Measurements from ENCODE around the gene MYH10. TPM values are rescaled to one million over a fixed set of nuclear protein-coding genes. Genes with fewer than 3 reads are reported as not detected.

MYH10 gene
- polyA plus RNA-seq, 1 donor from 2014 or later = 61.1 TPM

DNA sequence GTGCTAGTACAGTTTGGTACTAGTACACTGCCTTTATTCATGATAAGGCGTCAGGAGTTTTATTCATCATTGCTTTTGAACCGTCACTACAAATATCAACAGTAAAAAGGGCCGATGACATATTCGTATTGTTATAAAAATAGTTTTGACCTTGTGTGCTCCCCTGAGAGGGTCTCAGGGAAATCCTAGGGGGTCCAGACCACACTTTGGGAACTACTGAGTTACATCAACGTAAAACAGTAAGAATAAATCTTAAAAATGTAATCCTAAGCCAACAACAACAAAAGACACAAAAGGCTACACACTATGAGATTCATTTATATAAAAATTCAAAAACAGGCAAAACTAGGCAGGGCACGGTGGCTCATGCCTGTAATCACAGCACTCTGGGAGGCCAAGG, 11.2 kb downstream of the MYH10 start:
- no peaks in the 10 kb centered on the region for H3K9me2 ChIP-seq (ENCODE audit: insufficient read depth, low read length)
- no peak overlapping the region for H3K27ac ChIP-seq (ENCODE audit: low read length)
- no peak overlapping the region for H3K9ac ChIP-seq (ENCODE audit: low read length)
- H3K4me2 ChIP-seq (ENCODE audit: low read length) = no peak overlapping the region
- no peaks in the 10 kb centered on the region for H3F3A ChIP-seq (ENCODE audit: insufficient read depth, low read length, poor library complexity, severe bottlenecking)
- H2AFZ ChIP-seq (ENCODE audit: low read depth, low read length) = no peak overlapping the region
- no peaks in the 10 kb centered on the region for H3K27me3 ChIP-seq (ENCODE audit: insufficient read depth, low read depth, low read length)
- H3K79me2 ChIP-seq (replicated peaks; ENCODE audit: insufficient read depth, low read length) = peaks cover 100% of the 10 kb centered on the region
- H3K4me3 ChIP-seq (ENCODE audit: low read length) = no peak overlapping the region
- no peaks in the 10 kb centered on the region for H4K20me1 ChIP-seq (ENCODE audit: insufficient read depth)
- no peaks in the 10 kb centered on the region for H3K9me3 ChIP-seq (ENCODE audit: low read length)
- TF ChIP-seq MXI1 (conservative IDR thresholded peaks at IDR 0.05; ENCODE audit: poor library complexity, severe bottlenecking) = no peak
- no peak for TF ChIP-seq SMC3 (conservative IDR thresholded peaks at IDR 0.05; ENCODE audit: poor library complexity)
- TF ChIP-seq TAF1 (IDR thresholded peaks at IDR 0.05; ENCODE audit: low read depth) = no peak
- no peak for TF ChIP-seq EP300 (conservative IDR thresholded peaks at IDR 0.05; ENCODE audit: poor library complexity, severe bottlenecking)
- no peak for TF ChIP-seq RAD21 (conservative IDR thresholded peaks at IDR 0.05)
- TF ChIP-seq REST (IDR thresholded peaks at IDR 0.05; ENCODE audit: borderline replicate concordance) = no peak
- no peak for TF ChIP-seq POLR2AphosphoS5 (IDR thresholded peaks at IDR 0.05)
- TF ChIP-seq CTCF (IDR thresholded peaks at IDR 0.05; ENCODE audit: poor library complexity, severe bottlenecking) = no peak
- no peak for TF ChIP-seq EZH2 (IDR thresholded peaks at IDR 0.05; ENCODE audit: borderline replicate concordance, insufficient read depth, low read length, poor library complexity, severe bottlenecking)
- peaks cover 17% of the 10 kb centered on the region for H3K36me3 ChIP-seq (ENCODE audit: insufficient read depth, low read length)

GRCh38 chr17:8618825-8619224, 11.7 kb downstream of the MYH10 start:
- H3K9me2 ChIP-seq (ENCODE audit: insufficient read depth, low read length) = no peaks in the 10 kb centered on the region
- no peaks in the 10 kb centered on the region for H4K20me1 ChIP-seq (ENCODE audit: insufficient read depth)
- no peak for TF ChIP-seq RAD21 (conservative IDR thresholded peaks at IDR 0.05)
- TF ChIP-seq CTCF (IDR thresholded peaks at IDR 0.05; ENCODE audit: poor library complexity, severe bottlenecking) = no peak
- no peak for TF ChIP-seq EZH2 (IDR thresholded peaks at IDR 0.05; ENCODE audit: borderline replicate concordance, insufficient read depth, low read length, poor library complexity, severe bottlenecking)
- TF ChIP-seq POLR2AphosphoS5 (IDR thresholded peaks at IDR 0.05) = no peak
- no peak for TF ChIP-seq SMC3 (conservative IDR thresholded peaks at IDR 0.05; ENCODE audit: poor library complexity)
- TF ChIP-seq TAF1 (IDR thresholded peaks at IDR 0.05; ENCODE audit: low read depth) = no peak
- no peak for TF ChIP-seq REST (IDR thresholded peaks at IDR 0.05; ENCODE audit: borderline replicate concordance)
- no peak for TF ChIP-seq MXI1 (conservative IDR thresholded peaks at IDR 0.05; ENCODE audit: poor library complexity, severe bottlenecking)
- peaks cover 100% of the 10 kb centered on the region for H3K79me2 ChIP-seq (replicated peaks; ENCODE audit: insufficient read depth, low read length)
- H3K9me3 ChIP-seq (ENCODE audit: low read length) = no peaks in the 10 kb centered on the region
- H3K9ac ChIP-seq (ENCODE audit: low read length) = no peak overlapping the region
- no peaks in the 10 kb centered on the region for H3F3A ChIP-seq (ENCODE audit: insufficient read depth, low read length, poor library complexity, severe bottlenecking)
- no peak overlapping the region for H3K4me3 ChIP-seq (ENCODE audit: low read length)
- peaks cover 17% of the 10 kb centered on the region for H3K36me3 ChIP-seq (ENCODE audit: insufficient read depth, low read length)
- no peak overlapping the region for H2AFZ ChIP-seq (ENCODE audit: low read depth, low read length)
- H3K27ac ChIP-seq (ENCODE audit: low read length) = no peak overlapping the region
- no peaks in the 10 kb centered on the region for H3K27me3 ChIP-seq (ENCODE audit: insufficient read depth, low read depth, low read length)
- no peak overlapping the region for H3K4me2 ChIP-seq (ENCODE audit: low read length)

Data from neural cell (in vitro differentiated cells).